ENCODE measurements around the gene SNX2. TPM values are rescaled to one million over a fixed set of nuclear protein-coding genes. Genes with fewer than 3 reads are reported as not detected.

Gene SNX2
- total RNA-seq, 1 donor from 2014 or later = 77.1 TPM

GRCh38 chr5:122831984-122832383 lies 57.1 kb downstream of the SNX2 start:
- TF ChIP-seq CTCF (IDR thresholded peaks at IDR 0.05; ENCODE audit: insufficient read depth, low read length, poor library complexity, severe bottlenecking) = no peak
- no peak overlapping the region for H3K4me3 ChIP-seq (ENCODE audit: low read depth, low read length)
- no peaks in the 10 kb centered on the region for H3K27me3 ChIP-seq (ENCODE audit: control insufficient read depth, insufficient read depth, low read length)
- no peak for DNase-seq (ENCODE audit: low read depth)
- no peaks in the 10 kb centered on the region for H3K36me3 ChIP-seq (ENCODE audit: control insufficient read depth, insufficient read depth, low read length)

- Histone ChIP-seq H3K27me3 (ENCODE audit: control insufficient read depth, insufficient read depth, low read length) (no peaks in the 10 kb centered on the region), H3K4me3 (ENCODE audit: low read depth, low read length) (no peak overlapping the region), H3K36me3 (ENCODE audit: control insufficient read depth, insufficient read depth, low read length) (no peaks in the 10 kb centered on the region)
- no peak for TF ChIP-seq CTCF (IDR thresholded peaks at IDR 0.05; ENCODE audit: insufficient read depth, low read length, poor library complexity, severe bottlenecking)
- DNase-seq (ENCODE audit: low read depth) = no peak
Observed at GRCh38 chr5:122835681-122836080, 60.8 kb downstream of the SNX2 start.

GRCh38 chr5:122836947-122837346 lies 62.1 kb downstream of the SNX2 start:
- Histone ChIP-seq H3K36me3 (ENCODE audit: control insufficient read depth, insufficient read depth, low read length) (no peaks in the 10 kb centered on the region), H3K4me3 (ENCODE audit: low read depth, low read length) (no peak overlapping the region), H3K27me3 (ENCODE audit: control insufficient read depth, insufficient read depth, low read length) (no peaks in the 10 kb centered on the region)
- DNase-seq (ENCODE audit: low read depth) = no peak
- no peak for TF ChIP-seq CTCF (IDR thresholded peaks at IDR 0.05; ENCODE audit: insufficient read depth, low read length, poor library complexity, severe bottlenecking)

GRCh38 chr5:122839731-122840130 lies 64.9 kb downstream of the SNX2 start:
- Histone ChIP-seq H3K4me3 (ENCODE audit: low read depth, low read length) (no peak overlapping the region), H3K27me3 (ENCODE audit: control insufficient read depth, insufficient read depth, low read length) (no peaks in the 10 kb centered on the region), H3K36me3 (ENCODE audit: control insufficient read depth, insufficient read depth, low read length) (no peaks in the 10 kb centered on the region)
- DNase-seq (ENCODE audit: low read depth) = no peak
- no peak for TF ChIP-seq CTCF (IDR thresholded peaks at IDR 0.05; ENCODE audit: insufficient read depth, low read length, poor library complexity, severe bottlenecking)

- TF ChIP-seq CTCF (IDR thresholded peaks at IDR 0.05; ENCODE audit: insufficient read depth, low read length, poor library complexity, severe bottlenecking) = no peak
- Histone ChIP-seq H3K36me3 (ENCODE audit: control insufficient read depth, insufficient read depth, low read length) (no peaks in the 10 kb centered on the region), H3K27me3 (ENCODE audit: control insufficient read depth, insufficient read depth, low read length) (no peaks in the 10 kb centered on the region), H3K4me3 (ENCODE audit: low read depth, low read length) (no peak overlapping the region)
- DNase-seq (ENCODE audit: low read depth) = no peak
Observed at GRCh38 chr5:122842016-122842580, 67.2 kb downstream of the SNX2 start.
